Keratinocyte (primary cell): Measurements from ENCODE around the gene STKLD1. TPM values are rescaled to one million over a fixed set of nuclear protein-coding genes. Genes with fewer than 3 reads are reported as not detected.

Experiments
- DNase-seq: peaks from one replicate; pipeline ENCODE4 v3.0.0-alpha.2; 2011; ENCODE audit warnings: low read depth, missing footprints, low spot score
- FAIRE-seq: peaks from 2 replicates; lab custom pipeline; 2011; peaks lifted over from hg19 to GRCh38; lab: Jason Lieb, UNC
- H2AFZ ChIP-seq: 2 replicates; pipeline ENCODE4 v1.6.0; 2012; ENCODE audit warnings: low read length, control low read depth, inconsistent platforms; ENCODE audit not compliant: control insufficient read depth
- H3K27ac ChIP-seq: 2 replicates; pipeline ENCODE4 v1.5.1; 2011; ENCODE audit warnings: low read length; ENCODE audit not compliant: control insufficient read depth, insufficient read depth
- H3K27me3 ChIP-seq: 3 replicates; pipeline ENCODE4 v1.6.0; 2011; ENCODE audit warnings: low read length; ENCODE audit not compliant: control insufficient read depth, insufficient read depth; ENCODE audit errors: extremely low read depth
- H3K36me3 ChIP-seq, 2 experiments: 2 replicates in 1 of 2; 3 replicates in 1 of 2; pipeline ENCODE4 v1.5.1; 2011; ENCODE audit warnings: low read length in 2 of 2, mild to moderate bottlenecking in 1 of 2; ENCODE audit not compliant: control insufficient read depth in 2 of 2, insufficient read depth in 2 of 2; ENCODE audit errors: extremely low read depth in 1 of 2
- H3K4me1 ChIP-seq: 3 replicates; pipeline ENCODE4 v1.5.1; 2011; ENCODE audit warnings: low read length; ENCODE audit not compliant: control insufficient read depth, insufficient read depth; ENCODE audit errors: extremely low read depth
- H3K4me2 ChIP-seq: 3 replicates; pipeline ENCODE4 v1.6.0; 2011; ENCODE audit warnings: low read depth, low read length; ENCODE audit not compliant: control insufficient read depth, insufficient read depth; ENCODE audit errors: extremely low read depth
- H3K4me3 ChIP-seq, 3 experiments: fragments of 200-600 bp in 1 of 3; sonication (generic) in 1 of 3; 2 replicates in 2 of 3; 3 replicates in 1 of 3; pipeline ENCODE4 v1.5.1; 2011 to 2016; ENCODE audit warnings: low read length in 3 of 3, mild to moderate bottlenecking in 3 of 3, control low read depth in 2 of 3, inconsistent platforms in 1 of 3, low read depth in 1 of 3, mixed read lengths in 1 of 3, mixed run types in 1 of 3, moderate library complexity in 1 of 3; ENCODE audit not compliant: control insufficient read depth in 2 of 3, insufficient read depth in 2 of 3; ENCODE audit errors: extremely low read depth in 1 of 3
- H3K79me2 ChIP-seq: 2 replicates; pipeline ENCODE4 v1.6.0; 2012; ENCODE audit warnings: low read length; ENCODE audit not compliant: control insufficient read depth, insufficient read depth
- H3K9ac ChIP-seq: 3 replicates; pipeline ENCODE4 v1.6.0; 2011; ENCODE audit warnings: low read length; ENCODE audit not compliant: control insufficient read depth, insufficient read depth; ENCODE audit errors: extremely low read depth
- H3K9me1 ChIP-seq: 3 replicates; pipeline ENCODE4 v1.6.0; 2011; ENCODE audit warnings: low read length; ENCODE audit not compliant: control insufficient read depth, insufficient read depth; ENCODE audit errors: extremely low read depth
- H3K9me3 ChIP-seq: 2 replicates; pipeline ENCODE4 v1.5.1; 2012; ENCODE audit warnings: low read depth, low read length; ENCODE audit not compliant: control insufficient read depth
- H4K20me1 ChIP-seq: 3 replicates; pipeline ENCODE4 v1.6.0; 2011; ENCODE audit warnings: low read length; ENCODE audit not compliant: control insufficient read depth, insufficient read depth; ENCODE audit errors: extremely low read depth
- CTCF ChIP-seq, 3 experiments: IDR thresholded peaks in 1 of 3; conservative IDR thresholded peaks in 1 of 3; optimal IDR thresholded peaks in 1 of 3; 2 replicates in 2 of 3; 3 replicates in 1 of 3; pipeline versions ENCODE3 to v1.5.1; 2011; ENCODE audit warnings: low read length in 3 of 3, mild to moderate bottlenecking in 3 of 3, moderate library complexity in 2 of 3, control low read depth in 1 of 3, inconsistent platforms in 1 of 3; ENCODE audit not compliant: insufficient read depth in 2 of 3; ENCODE audit errors: extremely low read depth in 1 of 3
- EZH2 ChIP-seq: IDR thresholded peaks from one replicate; pipeline ENCODE4 v1.6.1; 2012; ENCODE audit warnings: inconsistent platforms, mild to moderate bottlenecking, low read length, moderate library complexity
- dilution Hi-C: fragments of 300-500 bp; cut with MboI; formaldehyde crosslinking; loops from one replicate; pipeline ENCODE4 v1.7.0; 2020; ENCODE audit warnings: low sequenced_read_pairs; ENCODE audit not compliant: extremely low pct_ligation_motif_present
- polyA plus RNA-seq, 5 experiments: library from polyadenylated mRNA; depleted of rRNA in 3 of 5; stranded (reverse) in 3 of 5; stranded (forward) in 1 of 5; unstranded in 1 of 5; fragments of >200 nt; gene quantifications; 1 replicate in 1 of 5; 2 replicates in 3 of 5; 3 replicates in 1 of 5; pipeline versions ENCODE4 v1.2.1 to v1.2.3, GENCODE V29; 2011 to 2012; ENCODE audit warnings: missing spikeins in 2 of 5, low read depth in 1 of 5, low replicate concordance in 1 of 5

STKLD1 gene
- polyA plus RNA-seq, 1 donor (not counting 4 experiments of a cell fraction or from before 2014, with no cell fraction given) = 0.77 TPM

GRCh38 chr9:133344979-133345378 lies 31.2 kb upstream of the STKLD1 start:
- H3K27me3 ChIP-seq = no peaks in the 10 kb centered on the region
- H3K9ac ChIP-seq = no peak overlapping the region
- DNase-seq = no peak
- no peaks in the 10 kb centered on the region for H3K9me3 ChIP-seq
- no peak overlapping the region for H3K4me2 ChIP-seq
- no peak overlapping the region for H3K4me3 ChIP-seq
- peaks cover 42% of the 10 kb centered on the region for H3K79me2 ChIP-seq
- TF ChIP-seq EZH2 (no peak), CTCF (optimal IDR thresholded peaks at IDR 0.05 in 1 of 3, IDR thresholded peaks at IDR 0.05 in 1 of 3, conservative IDR thresholded peaks at IDR 0.05 in 1 of 3; ENCODE audit: extremely low read depth in 1 of 3, insufficient read depth in 2 of 3, low read length in 3 of 3) (no peak)
- peaks cover 3% of the 10 kb centered on the region for H4K20me1 ChIP-seq
- dilution Hi-C loops = no loop called here
- H3K27ac ChIP-seq = no peak overlapping the region
- no peaks in the 10 kb centered on the region for H3K9me1 ChIP-seq
- peaks cover 17% of the 10 kb centered on the region for H3K4me1 ChIP-seq
- no peak overlapping the region for H2AFZ ChIP-seq
- FAIRE-seq = no peak
- H3K36me3 ChIP-seq = peaks cover 48 to 61% of the 10 kb centered on the region in 2 experiments

- dilution Hi-C loops = no loop called here
- Histone ChIP-seq H3K4me1 (peaks cover 19% of the 10 kb centered on the region), H3K79me2 (peaks cover 45% of the 10 kb centered on the region), H2AFZ (no peak overlapping the region), H3K9me1 (no peaks in the 10 kb centered on the region), H3K9ac (no peak overlapping the region), H3K27me3 (no peaks in the 10 kb centered on the region), H3K36me3 (peaks cover 52 to 63% of the 10 kb centered on the region in 2 experiments), H3K27ac (no peak overlapping the region), H3K9me3 (no peaks in the 10 kb centered on the region), H3K4me2 (no peak overlapping the region), H3K4me3 (no peak overlapping the region), H4K20me1 (peaks cover 3% of the 10 kb centered on the region)
- FAIRE-seq = no peak
- DNase-seq = no peak
- TF ChIP-seq CTCF (optimal IDR thresholded peaks at IDR 0.05 in 1 of 3, IDR thresholded peaks at IDR 0.05 in 1 of 3, conservative IDR thresholded peaks at IDR 0.05 in 1 of 3; ENCODE audit: extremely low read depth in 1 of 3, insufficient read depth in 2 of 3, low read length in 3 of 3) (no peak), EZH2 (no peak)
Measured at GRCh38 chr9:133345596-133345995, 30.6 kb upstream of the STKLD1 start.
